ENCODE measurements around the gene PDS5B.

GRCh38 chr13:32707471-32707870 is 121.2 kb downstream of the PDS5B start:
- TF ChIP-seq CTCF (IDR thresholded peaks at IDR 0.05) (no peak), POLR2A (IDR thresholded peaks at IDR 0.05) (no peak), POLR2AphosphoS5 (IDR thresholded peaks at IDR 0.05; ENCODE audit: insufficient read depth in 1 of 2, low read depth in 1 of 2) (no peak)
